Activated T-cell treated with anti-CD3 and anti-CD28 coated beads, Interleukin-2, amount 50 U/mL, for 4 hours (primary cell): ENCODE data around the gene SLC35F1. TPM values are rescaled to one million over a fixed set of nuclear protein-coding genes. Genes with fewer than 3 reads are reported as not detected.
"Not testable (repeated sequence)": the region's sequence is repeated elsewhere in the genome, so short reads cannot be mapped to it uniquely, and the experiment has no call there.

Experiments used
- ATAC-seq, 2 donors: fragments of 200-7000 bp; cut with Tn5 transposase; one replicate each; pipeline ENCODE4 v1.10.0; 2021
- DNase-seq: peaks from one replicate; pipeline ENCODE4 v3.0.0-alpha.2; 2020
- H3K27me3 Mint-ChIP-seq: one replicate; pipeline ENCODE4 v1.8.0; 2021; ENCODE audit warnings: low read depth, mixed read lengths
- H3K36me3 Mint-ChIP-seq: one replicate; pipeline ENCODE4 v1.8.0; 2022; ENCODE audit warnings: mixed read lengths; ENCODE audit not compliant: insufficient read depth
- H3K4me1 Mint-ChIP-seq: one replicate; pipeline ENCODE4 v1.8.0; 2021; ENCODE audit warnings: low read depth, mixed read lengths
- H3K4me3 Mint-ChIP-seq: one replicate; pipeline ENCODE4 v1.8.0; 2021; ENCODE audit warnings: mild to moderate bottlenecking, moderate library complexity, mixed read lengths
- H3K9me3 Mint-ChIP-seq: one replicate; pipeline ENCODE4 v1.8.0; 2021; ENCODE audit warnings: mixed read lengths
- total RNA-seq, 3 donors: library from RNA; stranded (reverse); gene quantifications; one replicate each; pipeline ENCODE4 v1.2.1, GENCODE V29; 2021

Gene SLC35F1
- total RNA-seq: under 1 TPM; 0.13 to 0.27 (median 0.21) TPM

DNA sequence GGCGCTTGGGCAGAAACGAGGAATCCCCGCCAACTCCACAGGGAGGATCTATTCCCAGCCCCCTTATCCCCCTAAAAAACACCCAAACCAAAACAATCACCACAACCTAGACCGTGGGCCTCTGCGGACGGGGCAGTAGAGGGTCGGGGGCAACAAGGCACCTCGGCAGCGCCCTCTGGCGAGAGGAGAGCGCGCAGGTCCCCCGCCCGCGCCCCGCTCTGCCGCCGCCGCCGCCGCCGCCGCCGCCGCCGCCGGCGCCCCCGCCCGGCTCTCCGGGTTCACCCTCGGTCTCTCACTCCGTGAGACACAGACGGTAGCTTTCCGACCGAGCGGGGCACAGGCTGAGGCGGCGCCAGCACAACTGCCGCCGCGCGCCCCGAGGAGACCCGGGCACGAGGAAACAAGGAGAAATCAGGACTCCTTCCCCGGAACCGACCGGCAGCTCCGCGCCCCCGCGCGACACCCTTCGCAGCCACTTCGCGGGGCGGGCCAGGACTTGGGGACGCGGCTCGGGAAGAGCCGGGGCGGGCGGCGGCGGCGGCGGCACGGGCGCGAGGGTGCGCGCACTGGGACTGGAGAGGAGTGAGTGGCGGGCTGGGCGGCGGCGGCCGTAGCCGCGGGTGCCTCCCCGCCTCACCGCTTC, at the start of gene SLC35F1:
SLC35F1 (plus strand) TSS at position 307 of the 643 bp plus-strand sequence.
- Mint-ChIP-seq H3K36me3 (no peaks in the 10 kb centered on the region), H3K4me3 (peak within 1 kb of the TSS; percentile 68), H3K27me3 (peaks cover 58% of the 10 kb centered on the region), H3K4me1 (peaks cover 7% of the 10 kb centered on the region), H3K9me3 (no peaks in the 10 kb centered on the region)
- ATAC-seq (peak; percentile 67 to 72), DNase-seq (no peak)

DNA sequence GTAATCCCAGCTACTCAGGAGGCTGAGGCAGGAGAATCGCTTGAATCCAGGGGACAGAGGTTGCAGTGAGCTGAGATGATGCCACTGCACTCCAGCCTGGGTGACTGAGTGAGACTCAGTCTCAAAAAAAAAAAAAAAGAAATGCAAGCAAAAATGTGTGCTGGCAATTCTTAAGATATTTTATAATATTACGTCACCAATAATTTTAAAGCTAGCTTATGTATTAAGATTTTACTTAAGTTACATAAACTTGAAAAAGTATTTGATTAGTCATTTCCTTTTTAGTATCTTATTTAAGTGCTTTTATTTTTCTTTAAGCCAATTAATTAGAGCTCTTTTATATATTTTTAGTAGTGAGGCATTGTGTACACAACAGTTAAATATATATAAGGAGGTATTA, 48.5 kb upstream of the SLC35F1 start:
- not testable (repeated sequence) for H3K36me3 Mint-ChIP-seq, H3K4me3 Mint-ChIP-seq, H3K4me1 Mint-ChIP-seq, DNase-seq, H3K9me3 Mint-ChIP-seq, ATAC-seq, H3K27me3 Mint-ChIP-seq

DNA sequence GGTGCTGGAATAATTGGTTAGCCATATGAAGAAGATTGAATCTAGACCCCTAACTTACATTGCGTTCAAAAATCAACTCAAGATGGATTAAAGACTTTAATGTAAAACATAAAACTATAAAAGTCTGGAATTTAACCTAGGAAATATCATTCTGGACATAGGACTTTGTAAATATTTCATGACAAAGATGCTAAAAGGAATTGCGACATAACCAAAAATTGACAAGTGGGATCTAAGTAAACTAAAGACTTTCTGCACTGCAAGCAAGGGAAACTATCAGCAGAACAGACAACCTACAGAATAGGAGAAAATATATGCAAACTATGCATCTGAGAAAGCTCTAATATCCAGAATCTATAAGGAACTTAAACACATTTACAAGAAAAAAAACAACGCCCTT, 45.5 kb upstream of the SLC35F1 start:
- peaks cover 3% of the 10 kb centered on the region for H3K9me3 Mint-ChIP-seq
- no peak for DNase-seq
- H3K36me3 Mint-ChIP-seq: no peaks in the 10 kb centered on the region
- H3K4me3 Mint-ChIP-seq: no peak overlapping the region
- no peak for ATAC-seq
- peaks cover 1% of the 10 kb centered on the region for H3K27me3 Mint-ChIP-seq
- H3K4me1 Mint-ChIP-seq: no peaks in the 10 kb centered on the region

DNA sequence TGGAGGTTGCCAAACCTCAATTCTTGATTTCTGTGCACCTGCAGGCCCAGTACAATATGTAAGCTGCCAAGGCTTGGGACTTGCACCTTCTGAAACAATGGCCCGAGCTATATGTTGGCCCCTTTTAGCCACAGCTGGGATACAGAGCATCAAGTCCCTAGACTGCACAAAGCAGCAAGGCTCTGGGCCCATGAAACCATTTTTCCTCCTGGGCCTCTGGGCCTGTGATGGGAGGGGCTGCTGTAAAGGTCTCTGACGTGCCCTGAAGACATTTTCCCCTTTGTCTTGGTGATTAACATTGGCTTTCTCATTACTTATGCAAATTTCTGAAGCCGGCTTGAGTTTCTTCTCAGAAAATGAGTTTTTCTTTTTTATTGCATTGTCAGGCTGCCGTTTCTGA, 40.5 kb upstream of the SLC35F1 start:
- Mint-ChIP-seq H3K4me3 (no peak overlapping the region), H3K27me3 (peaks cover 2% of the 10 kb centered on the region), H3K36me3 (no peaks in the 10 kb centered on the region), H3K9me3 (peaks cover 3% of the 10 kb centered on the region), H3K4me1 (no peaks in the 10 kb centered on the region)
- no peak for DNase-seq
- no peak for ATAC-seq

DNA sequence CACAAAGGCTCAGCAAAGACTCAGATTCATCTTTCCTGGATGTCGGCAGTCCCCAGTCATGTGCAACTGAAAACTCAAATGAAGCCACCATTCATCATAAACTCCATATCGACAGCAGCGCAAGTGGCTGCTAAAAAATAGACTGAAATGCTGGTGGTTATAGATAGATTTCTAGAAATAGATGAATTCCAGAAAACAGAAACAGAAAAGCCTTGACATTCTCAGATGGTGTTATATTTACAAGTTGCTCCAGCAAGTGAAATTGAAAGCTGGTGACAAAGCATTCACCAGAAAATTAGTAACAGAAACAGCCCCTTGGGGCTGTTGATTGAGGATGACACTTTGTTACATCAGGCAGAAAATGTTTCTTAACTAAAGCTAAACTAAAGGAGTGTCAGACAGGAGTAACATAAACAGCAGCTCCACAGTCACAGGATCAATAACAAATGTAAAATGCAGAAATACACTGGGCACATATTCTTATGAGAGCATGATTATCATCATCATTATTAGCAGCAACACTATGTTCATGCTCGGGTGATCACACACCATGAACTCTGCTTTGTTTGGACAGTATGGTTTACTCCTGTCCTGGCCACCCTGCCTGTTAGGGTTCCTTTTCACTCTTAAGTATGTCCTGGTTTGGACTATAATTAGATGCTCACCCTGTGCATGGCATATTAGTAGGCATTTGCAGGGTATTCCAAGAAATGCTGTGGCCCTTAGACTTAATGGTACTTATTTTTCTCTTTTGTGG, 36.4 kb upstream of the SLC35F1 start:
- peaks cover 4% of the 10 kb centered on the region for H3K9me3 Mint-ChIP-seq
- DNase-seq (no peak), ATAC-seq (peak in 1 of 2 donors; percentile 48)
- H3K36me3 Mint-ChIP-seq: no peaks in the 10 kb centered on the region
- no peak overlapping the region for H3K4me3 Mint-ChIP-seq
- H3K27me3 Mint-ChIP-seq: peaks cover 2% of the 10 kb centered on the region
- no peaks in the 10 kb centered on the region for H3K4me1 Mint-ChIP-seq

DNA sequence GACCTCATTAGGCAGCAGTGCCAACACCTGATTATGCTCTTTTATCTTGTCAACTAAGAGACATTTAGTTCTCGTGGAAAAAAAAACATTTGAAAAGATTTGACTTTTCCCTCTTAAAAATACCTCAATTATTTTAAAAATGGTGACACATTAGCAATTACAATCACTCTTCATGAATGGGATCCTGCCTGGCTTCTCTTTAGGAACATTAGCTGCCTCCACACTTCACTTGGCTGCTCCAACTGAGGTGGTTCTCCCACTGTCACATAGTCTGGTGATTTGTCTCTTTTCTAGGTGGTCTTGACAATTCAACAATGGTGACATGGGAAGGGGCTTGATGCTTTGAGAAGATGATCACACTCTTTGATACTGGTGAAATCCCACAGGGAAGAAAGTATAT, 26.2 kb upstream of the SLC35F1 start:
- no peaks in the 10 kb centered on the region for H3K9me3 Mint-ChIP-seq
- H3K4me3 Mint-ChIP-seq: no peak overlapping the region
- no peaks in the 10 kb centered on the region for H3K36me3 Mint-ChIP-seq
- ATAC-seq: no peak
- H3K4me1 Mint-ChIP-seq: no peaks in the 10 kb centered on the region
- no peaks in the 10 kb centered on the region for H3K27me3 Mint-ChIP-seq
- no peak for DNase-seq

DNA sequence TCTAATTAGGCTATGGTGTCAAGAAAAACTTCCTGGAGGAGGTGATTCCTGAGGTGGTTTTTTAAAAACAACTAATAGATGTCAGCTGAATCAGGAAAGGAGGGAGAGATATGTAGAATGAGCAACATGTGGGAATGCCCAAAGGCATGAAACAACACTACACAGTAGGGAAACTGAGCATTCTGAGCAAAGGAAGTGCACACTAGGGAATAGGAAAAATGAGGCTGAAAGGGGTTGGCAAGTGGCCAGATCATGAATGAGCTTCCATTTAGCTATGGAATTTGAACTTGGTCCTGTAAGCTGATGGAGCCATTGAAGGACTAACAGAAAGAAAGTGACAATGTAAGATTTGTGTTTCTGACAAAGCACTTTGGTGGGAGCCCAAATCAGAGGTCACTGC, 16.9 kb upstream of the SLC35F1 start:
- no peaks in the 10 kb centered on the region for H3K9me3 Mint-ChIP-seq
- ATAC-seq (no peak), DNase-seq (no peak)
- no peaks in the 10 kb centered on the region for H3K4me1 Mint-ChIP-seq
- H3K4me3 Mint-ChIP-seq: no peak overlapping the region
- peaks cover 2% of the 10 kb centered on the region for H3K27me3 Mint-ChIP-seq
- H3K36me3 Mint-ChIP-seq: no peaks in the 10 kb centered on the region

DNA sequence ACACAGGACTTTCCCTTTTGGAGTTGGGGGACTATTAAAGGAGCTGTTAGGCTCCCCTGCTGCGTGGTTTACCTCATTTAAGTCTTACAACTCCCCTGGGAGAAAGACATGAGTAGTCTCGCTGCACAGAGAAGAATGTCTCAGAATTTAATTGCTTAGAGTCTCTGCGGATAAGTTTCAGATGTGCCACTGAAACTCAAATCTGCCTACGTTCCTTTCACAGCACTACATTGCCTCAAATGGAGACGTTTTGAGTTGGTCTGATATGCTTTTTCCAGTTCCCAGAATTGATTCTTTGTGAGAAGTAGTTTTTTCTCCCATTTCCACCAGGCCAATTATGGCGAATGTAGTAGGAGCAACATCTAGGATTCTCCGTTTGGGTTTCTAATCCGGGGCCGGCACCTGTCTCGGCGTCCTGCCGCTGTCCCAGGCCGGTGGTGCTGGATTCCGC, 532 bp upstream of the SLC35F1 start:
- Mint-ChIP-seq H3K36me3 (no peaks in the 10 kb centered on the region), H3K27me3 (peaks cover 53% of the 10 kb centered on the region), H3K4me1 (peaks cover 7% of the 10 kb centered on the region), H3K9me3 (no peaks in the 10 kb centered on the region), H3K4me3 (peak overlapping the region; percentile 68)
- DNase-seq (no peak), ATAC-seq (peak; percentile 11 to 16)

DNA sequence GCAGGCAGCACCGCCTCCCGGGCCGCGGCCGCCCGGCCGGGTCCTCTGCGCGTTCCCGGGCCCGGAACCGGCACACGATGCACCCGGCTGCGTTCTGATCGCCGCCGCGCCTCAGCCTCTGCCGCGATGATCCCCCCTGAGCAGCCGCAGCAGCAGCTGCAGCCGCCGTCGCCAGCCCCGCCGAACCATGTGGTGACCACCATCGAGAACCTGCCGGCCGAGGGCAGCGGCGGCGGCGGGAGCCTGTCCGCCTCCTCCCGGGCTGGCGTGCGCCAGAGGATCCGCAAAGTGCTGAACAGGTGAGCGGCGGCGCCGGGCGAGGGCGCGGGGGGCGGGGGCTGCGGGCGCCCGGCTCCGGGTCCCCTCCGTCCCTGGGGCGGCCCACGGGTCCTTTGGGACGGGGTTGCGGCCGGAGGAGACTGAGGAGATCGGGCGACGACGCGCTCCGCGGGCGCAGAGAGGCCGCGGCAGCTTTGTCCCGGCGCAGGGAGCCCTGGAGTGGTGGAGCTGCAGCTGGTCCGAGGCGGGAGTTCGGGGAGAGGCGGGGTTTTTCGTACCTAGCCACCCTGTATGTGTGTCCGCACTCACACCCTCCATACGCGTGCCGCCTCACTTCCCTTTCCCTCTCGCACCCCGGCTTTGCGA, 659 bp downstream of the SLC35F1 start:
- no peak for DNase-seq
- Mint-ChIP-seq H3K9me3 (no peaks in the 10 kb centered on the region), H3K4me1 (peaks cover 7% of the 10 kb centered on the region), H3K36me3 (no peaks in the 10 kb centered on the region), H3K27me3 (peaks cover 62% of the 10 kb centered on the region), H3K4me3 (no peak overlapping the region)
- peak; percentile 11 to 16 for ATAC-seq

DNA sequence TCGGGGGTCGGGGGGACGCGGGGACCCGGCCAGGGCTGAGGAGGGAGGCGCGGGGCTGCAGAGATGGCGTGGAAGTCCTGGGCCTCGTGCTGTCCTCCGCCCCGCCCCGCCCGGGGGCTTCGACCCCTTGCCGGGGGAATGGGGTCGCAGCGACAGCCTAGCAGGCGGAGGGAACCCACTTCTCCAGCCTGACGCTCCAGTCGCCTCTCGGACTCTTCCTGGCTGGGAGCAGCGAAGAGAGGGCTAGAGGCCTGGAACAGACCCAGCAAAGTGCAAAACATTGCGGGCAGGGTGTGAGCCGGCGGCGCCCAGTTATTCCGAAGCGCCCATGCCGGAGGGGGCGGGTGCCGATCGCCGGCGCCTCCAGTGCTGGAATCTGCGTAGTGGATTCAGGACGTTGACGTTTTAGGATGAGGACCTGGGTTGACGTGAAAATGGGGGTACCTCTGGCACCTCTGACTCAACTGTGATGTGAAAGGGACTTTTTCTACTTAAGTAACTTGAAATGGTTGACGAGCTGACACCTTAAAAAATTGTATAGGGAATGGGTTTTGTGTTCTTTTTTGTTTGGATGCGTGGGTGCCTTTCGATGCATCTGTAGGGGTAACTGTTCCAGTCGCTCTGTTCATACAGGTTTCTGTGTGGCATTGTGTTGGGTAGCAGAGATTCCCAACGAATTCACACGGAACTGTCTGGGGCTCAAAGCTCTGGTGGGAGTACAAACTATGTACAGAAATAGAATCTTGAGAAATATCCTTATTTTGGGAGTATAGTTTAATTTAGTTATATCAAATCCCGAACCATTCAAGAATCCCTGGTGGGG, 1.4 kb downstream of the SLC35F1 start:
- DNase-seq (no peak), ATAC-seq (no peak)
- H3K4me3 Mint-ChIP-seq: peak overlapping the region; percentile 62
- no peaks in the 10 kb centered on the region for H3K9me3 Mint-ChIP-seq
- H3K4me1 Mint-ChIP-seq: peaks cover 7% of the 10 kb centered on the region
- no peaks in the 10 kb centered on the region for H3K36me3 Mint-ChIP-seq
- peaks cover 65% of the 10 kb centered on the region for H3K27me3 Mint-ChIP-seq

DNA sequence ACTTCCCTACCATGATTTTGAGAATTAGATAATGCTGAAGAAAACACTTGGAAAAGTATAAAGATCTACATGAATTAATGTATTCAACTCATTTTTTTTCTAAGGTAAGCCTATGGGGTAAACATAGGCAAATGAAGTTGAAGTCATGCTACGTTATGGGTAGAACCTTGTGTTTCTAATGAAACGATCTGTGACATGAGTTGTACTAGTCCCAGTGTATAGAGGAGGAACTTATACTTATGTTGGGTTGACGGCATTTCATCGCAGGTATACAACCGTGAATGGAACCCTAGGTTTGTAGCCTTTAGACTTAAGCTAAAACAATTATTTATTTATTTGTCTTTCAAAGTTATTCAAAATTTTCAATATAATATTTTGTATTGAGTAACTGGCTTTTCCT, 2.6 kb downstream of the SLC35F1 start:
- peaks cover 7% of the 10 kb centered on the region for H3K4me1 Mint-ChIP-seq
- H3K36me3 Mint-ChIP-seq: no peaks in the 10 kb centered on the region
- DNase-seq (no peak), ATAC-seq (no peak)
- no peak overlapping the region for H3K4me3 Mint-ChIP-seq
- peaks cover 58% of the 10 kb centered on the region for H3K27me3 Mint-ChIP-seq
- no peaks in the 10 kb centered on the region for H3K9me3 Mint-ChIP-seq

DNA sequence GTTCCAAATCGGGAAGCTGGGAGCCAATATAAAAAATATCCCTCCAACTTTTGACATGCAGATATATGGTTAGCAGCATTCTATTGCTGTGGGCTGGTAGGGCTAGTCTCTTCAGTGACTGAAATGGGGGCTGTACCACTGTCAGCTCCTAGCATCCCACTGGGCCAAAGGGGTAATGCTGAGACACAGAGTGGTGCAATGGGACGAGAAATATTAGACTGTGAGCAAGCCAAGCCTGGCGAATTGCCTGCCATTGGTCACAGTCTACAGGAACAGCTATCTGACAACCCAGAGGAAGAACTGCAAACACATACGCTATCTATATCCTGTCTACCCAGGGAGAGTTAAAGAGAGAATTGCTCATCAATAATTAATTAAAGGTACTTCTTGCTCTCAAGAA, 3.5 kb downstream of the SLC35F1 start:
- H3K27me3 Mint-ChIP-seq: peaks cover 49% of the 10 kb centered on the region
- H3K4me3 Mint-ChIP-seq: no peak overlapping the region
- peaks cover 7% of the 10 kb centered on the region for H3K4me1 Mint-ChIP-seq
- no peaks in the 10 kb centered on the region for H3K9me3 Mint-ChIP-seq
- ATAC-seq (no peak), DNase-seq (no peak)
- no peaks in the 10 kb centered on the region for H3K36me3 Mint-ChIP-seq

DNA sequence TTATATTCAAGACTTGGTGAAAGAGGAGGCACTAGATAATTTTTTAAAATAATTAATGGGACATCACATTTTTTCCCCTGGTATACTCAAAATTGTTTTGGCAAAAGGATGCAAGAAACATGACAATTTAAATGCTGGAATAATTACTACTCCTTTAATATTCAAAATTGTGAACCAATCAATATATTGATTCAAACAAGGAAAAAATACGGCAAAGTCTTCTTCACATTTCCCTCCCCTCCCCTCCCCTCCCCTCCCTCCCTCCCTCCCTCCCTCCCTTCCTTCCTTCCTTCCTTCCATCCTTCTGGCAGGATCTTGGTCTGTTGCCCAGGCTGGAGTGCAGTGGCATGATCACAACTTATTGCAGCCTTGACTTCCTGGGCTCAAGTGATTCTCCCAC, 4.1 kb downstream of the SLC35F1 start:
- Mint-ChIP-seq H3K4me1 (peaks cover 7% of the 10 kb centered on the region), H3K36me3 (no peaks in the 10 kb centered on the region), H3K4me3 (no peak overlapping the region), H3K27me3 (peaks cover 44% of the 10 kb centered on the region), H3K9me3 (no peaks in the 10 kb centered on the region)
- ATAC-seq (no peak), DNase-seq (no peak)

DNA sequence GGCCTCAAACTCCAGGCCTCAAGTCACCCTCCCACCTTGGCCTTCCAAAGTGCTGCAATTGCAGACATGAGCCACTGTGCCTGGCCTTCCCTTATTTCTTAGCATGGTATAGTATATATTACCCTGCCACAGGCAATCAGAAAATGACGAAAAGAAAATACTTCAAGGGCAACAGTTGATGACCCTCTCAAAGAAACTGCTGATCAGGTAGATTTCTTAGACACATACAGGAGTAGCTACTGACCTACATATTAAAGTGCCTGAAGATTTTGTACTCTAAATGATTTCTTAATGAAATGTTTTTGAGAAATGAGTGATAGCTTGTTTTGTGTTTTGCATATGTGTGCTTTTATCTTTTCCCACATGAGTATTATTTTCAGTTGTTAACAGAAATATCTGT, 4.6 kb downstream of the SLC35F1 start:
- ATAC-seq (no peak), DNase-seq (no peak)
- Mint-ChIP-seq H3K9me3 (no peaks in the 10 kb centered on the region), H3K4me1 (peaks cover 6% of the 10 kb centered on the region), H3K4me3 (no peak overlapping the region), H3K27me3 (peaks cover 39% of the 10 kb centered on the region), H3K36me3 (no peaks in the 10 kb centered on the region)
